SK-N-SH treated with all-trans-retinoic acid at 6 μM for 48 hours (cell line): ENCODE data around the gene RNF213.

Experiments used
- ATAC-seq: fragments of 200-7000 bp; cut with Tn5 transposase; 3 replicates; pipeline ENCODE4 v1.9.1; 2020; ENCODE audit warnings: mild to moderate bottlenecking, moderate library complexity
- ARNTL ChIP-seq: fragments of 450-650 bp; formaldehyde crosslinking; IDR thresholded peaks from 2 replicates; pipeline ENCODE4 v1.5.0; 2020; ENCODE audit warnings: low read depth, mild to moderate bottlenecking, moderate library complexity, borderline replicate concordance
- CREB5 ChIP-seq: fragments of 250-450 bp; sonication (Bioruptor Pico); IDR thresholded peaks from 2 replicates; pipeline ENCODE4 v1.5.1; 2020; ENCODE audit warnings: low read depth, mild to moderate bottlenecking, moderate library complexity
- CSDC2 ChIP-seq: fragments of 250-450 bp; sonication (Bioruptor Pico); IDR thresholded peaks from 2 replicates; pipeline ENCODE4 v1.5.0; 2020; ENCODE audit warnings: mild to moderate bottlenecking, moderate library complexity
- GLIS3 ChIP-seq: fragments of 250-450 bp; sonication (Bioruptor Pico); IDR thresholded peaks from 2 replicates; pipeline ENCODE4 v1.5.0; 2020; ENCODE audit warnings: mild to moderate bottlenecking, moderate library complexity
- ISL1 ChIP-seq: fragments of 250-450 bp; sonication (Bioruptor Pico); IDR thresholded peaks from 2 replicates; pipeline ENCODE4 v2.1.2; 2022; ENCODE audit warnings: mild to moderate bottlenecking, moderate library complexity
- OSR1 ChIP-seq: fragments of 250-450 bp; sonication (Bioruptor Pico); IDR thresholded peaks from 2 replicates; pipeline ENCODE4 v1.8.0; 2022; ENCODE audit warnings: moderate library complexity, mild to moderate bottlenecking, inconsistent platforms
- RARB ChIP-seq: fragments of 250-450 bp; sonication (Bioruptor Pico); IDR thresholded peaks from 2 replicates; pipeline ENCODE4 v1.8.0; 2021; ENCODE audit warnings: mild to moderate bottlenecking, moderate library complexity
- SNAI2 ChIP-seq: fragments of 250-450 bp; sonication (Bioruptor Pico); IDR thresholded peaks from 2 replicates; pipeline ENCODE4 v1.5.0; 2020; ENCODE audit warnings: mild to moderate bottlenecking, moderate library complexity
- TCF4 ChIP-seq: fragments of 250-450 bp; sonication (Bioruptor Pico); IDR thresholded peaks from 2 replicates; pipeline ENCODE4 v1.8.0; 2021; ENCODE audit warnings: mild to moderate bottlenecking, moderate library complexity, borderline replicate concordance
- TOX ChIP-seq: fragments of 250-450 bp; sonication (Bioruptor Pico); IDR thresholded peaks from 2 replicates; pipeline ENCODE4 v1.8.0; 2021; ENCODE audit warnings: mild to moderate bottlenecking, moderate library complexity, borderline replicate concordance
- ZC3H10 ChIP-seq: fragments of 250-450 bp; sonication (Bioruptor Pico); IDR thresholded peaks from 2 replicates; pipeline ENCODE4 v1.5.1; 2021; ENCODE audit warnings: mild to moderate bottlenecking, moderate library complexity
- ZFP3 ChIP-seq: fragments of 250-450 bp; sonication (Bioruptor Pico); IDR thresholded peaks from 2 replicates; pipeline ENCODE4 v1.5.0; 2020; ENCODE audit warnings: mild to moderate bottlenecking, moderate library complexity
- ZFP30 ChIP-seq: fragments of 450-650 bp; formaldehyde crosslinking; IDR thresholded peaks from 2 replicates; pipeline ENCODE4 v1.5.0; 2022; ENCODE audit warnings: mild to moderate bottlenecking, moderate library complexity
- ZNF565 ChIP-seq: fragments of 450-650 bp; formaldehyde crosslinking; conservative IDR thresholded peaks from 2 replicates; pipeline ENCODE4 v1.5.0; 2020; ENCODE audit warnings: low read depth, mild to moderate bottlenecking, moderate library complexity
- ZNF70 ChIP-seq: fragments of 450-650 bp; formaldehyde crosslinking; IDR thresholded peaks from 2 replicates; pipeline ENCODE4 v1.5.0; 2020; ENCODE audit warnings: mild to moderate bottlenecking, moderate library complexity
- ZNF8 ChIP-seq: fragments of 450-650 bp; formaldehyde crosslinking; IDR thresholded peaks from 2 replicates; pipeline ENCODE4 v1.5.0; 2020; ENCODE audit warnings: mild to moderate bottlenecking, moderate library complexity
- TF ChIP-seq, protein P1 (sequence below): fragments of 250-450 bp; sonication (Bioruptor Pico); IDR thresholded peaks from 2 replicates; pipeline ENCODE4 v1.8.0; 2020; ENCODE audit warnings: mild to moderate bottlenecking, moderate library complexity, borderline replicate concordance
- TF ChIP-seq, protein P2 (sequence below): fragments of 250-450 bp; sonication (Bioruptor Pico); IDR thresholded peaks from 2 replicates; pipeline ENCODE4 v1.8.0; 2021; ENCODE audit warnings: low read depth, mild to moderate bottlenecking, moderate library complexity, borderline replicate concordance
- TF ChIP-seq, protein P3 (sequence below): fragments of 250-450 bp; sonication (Bioruptor Pico); IDR thresholded peaks from 2 replicates; pipeline ENCODE4 v1.5.1; 2021; ENCODE audit warnings: mild to moderate bottlenecking, moderate library complexity
- TF ChIP-seq, protein P4 (sequence below): fragments of 250-450 bp; sonication (Bioruptor Pico); IDR thresholded peaks from 2 replicates; pipeline ENCODE4 v1.5.0; 2020; ENCODE audit warnings: mild to moderate bottlenecking, moderate library complexity

The RNF213 gene

DNA sequence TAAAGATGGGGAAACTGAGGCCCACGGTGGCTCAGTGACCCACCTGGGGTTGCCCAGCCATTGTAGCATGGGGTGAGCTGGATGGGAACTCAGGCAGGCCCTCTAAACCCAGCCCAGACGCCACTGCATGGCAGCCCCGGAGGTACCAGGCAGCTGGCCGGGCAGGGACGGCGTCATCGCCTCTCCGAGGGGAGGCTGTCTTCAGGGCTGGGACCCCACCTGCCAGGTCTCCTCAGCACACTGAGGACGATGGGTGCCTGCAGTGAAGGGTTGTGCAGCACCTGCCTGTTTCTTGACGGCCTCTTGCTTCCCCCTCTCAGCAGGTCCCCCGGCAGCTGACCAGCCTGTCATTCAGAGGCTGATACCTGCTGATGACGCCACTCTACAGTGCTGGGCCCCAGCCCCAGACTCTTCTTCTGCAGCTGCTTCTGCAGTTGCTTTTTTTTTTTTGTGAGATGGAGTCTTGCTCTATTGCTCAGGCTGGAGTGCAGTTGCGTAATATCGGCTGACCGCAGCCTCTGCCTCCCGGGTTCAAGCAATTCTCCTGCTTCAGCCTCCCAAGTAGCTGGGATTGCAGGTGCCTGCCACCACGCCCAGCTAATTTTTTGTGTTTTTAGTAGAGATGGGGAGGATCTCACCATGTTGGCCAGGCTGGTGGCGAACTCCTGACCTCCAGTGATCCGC, 24.7 kb downstream of the RNF213 start:
- TF ChIP-seq TCF4 (CRISPR knock-in tag), result no peak
- no peak for TF ChIP-seq ARNTL (CRISPR knock-in tag)
- TF ChIP-seq ISL1, result no peak
- no peak for TF ChIP-seq RARB (CRISPR knock-in tag)
- no peak for ATAC-seq

- TF ChIP-seq ZNF8 (CRISPR knock-in tag) (no peak), CREB5 (no peak), CSDC2 (CRISPR knock-in tag) (no peak), TCF4 (CRISPR knock-in tag) (no peak), ZNF565 (CRISPR knock-in tag) (no peak), ZFP3 (no peak), RARB (CRISPR knock-in tag) (no peak), ZNF70 (no peak), TOX (CRISPR knock-in tag) (no peak), GLIS3 (CRISPR knock-in tag) (no peak), ZFP30 (no peak), SNAI2 (no peak), ZC3H10 (CRISPR knock-in tag) (no peak)
- TF ChIP-seq, protein P1, sequence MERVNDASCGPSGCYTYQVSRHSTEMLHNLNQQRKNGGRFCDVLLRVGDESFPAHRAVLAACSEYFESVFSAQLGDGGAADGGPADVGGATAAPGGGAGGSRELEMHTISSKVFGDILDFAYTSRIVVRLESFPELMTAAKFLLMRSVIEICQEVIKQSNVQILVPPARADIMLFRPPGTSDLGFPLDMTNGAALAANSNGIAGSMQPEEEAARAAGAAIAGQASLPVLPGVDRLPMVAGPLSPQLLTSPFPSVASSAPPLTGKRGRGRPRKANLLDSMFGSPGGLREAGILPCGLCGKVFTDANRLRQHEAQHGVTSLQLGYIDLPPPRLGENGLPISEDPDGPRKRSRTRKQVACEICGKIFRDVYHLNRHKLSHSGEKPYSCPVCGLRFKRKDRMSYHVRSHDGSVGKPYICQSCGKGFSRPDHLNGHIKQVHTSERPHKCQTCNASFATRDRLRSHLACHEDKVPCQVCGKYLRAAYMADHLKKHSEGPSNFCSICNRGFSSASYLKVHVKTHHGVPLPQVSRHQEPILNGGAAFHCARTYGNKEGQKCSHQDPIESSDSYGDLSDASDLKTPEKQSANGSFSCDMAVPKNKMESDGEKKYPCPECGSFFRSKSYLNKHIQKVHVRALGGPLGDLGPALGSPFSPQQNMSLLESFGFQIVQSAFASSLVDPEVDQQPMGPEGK (CRISPR knock-in tag), result no peak
- TF ChIP-seq, protein P2, sequence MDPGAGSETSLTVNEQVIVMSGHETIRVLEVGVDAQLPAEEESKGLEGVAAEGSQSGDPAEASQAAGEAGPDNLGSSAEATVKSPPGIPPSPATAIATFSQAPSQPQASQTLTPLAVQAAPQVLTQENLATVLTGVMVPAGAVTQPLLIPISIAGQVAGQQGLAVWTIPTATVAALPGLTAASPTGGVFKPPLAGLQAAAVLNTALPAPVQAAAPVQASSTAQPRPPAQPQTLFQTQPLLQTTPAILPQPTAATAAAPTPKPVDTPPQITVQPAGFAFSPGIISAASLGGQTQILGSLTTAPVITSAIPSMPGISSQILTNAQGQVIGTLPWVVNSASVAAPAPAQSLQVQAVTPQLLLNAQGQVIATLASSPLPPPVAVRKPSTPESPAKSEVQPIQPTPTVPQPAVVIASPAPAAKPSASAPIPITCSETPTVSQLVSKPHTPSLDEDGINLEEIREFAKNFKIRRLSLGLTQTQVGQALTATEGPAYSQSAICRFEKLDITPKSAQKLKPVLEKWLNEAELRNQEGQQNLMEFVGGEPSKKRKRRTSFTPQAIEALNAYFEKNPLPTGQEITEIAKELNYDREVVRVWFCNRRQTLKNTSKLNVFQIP, result no peak
- TF ChIP-seq, protein P3, sequence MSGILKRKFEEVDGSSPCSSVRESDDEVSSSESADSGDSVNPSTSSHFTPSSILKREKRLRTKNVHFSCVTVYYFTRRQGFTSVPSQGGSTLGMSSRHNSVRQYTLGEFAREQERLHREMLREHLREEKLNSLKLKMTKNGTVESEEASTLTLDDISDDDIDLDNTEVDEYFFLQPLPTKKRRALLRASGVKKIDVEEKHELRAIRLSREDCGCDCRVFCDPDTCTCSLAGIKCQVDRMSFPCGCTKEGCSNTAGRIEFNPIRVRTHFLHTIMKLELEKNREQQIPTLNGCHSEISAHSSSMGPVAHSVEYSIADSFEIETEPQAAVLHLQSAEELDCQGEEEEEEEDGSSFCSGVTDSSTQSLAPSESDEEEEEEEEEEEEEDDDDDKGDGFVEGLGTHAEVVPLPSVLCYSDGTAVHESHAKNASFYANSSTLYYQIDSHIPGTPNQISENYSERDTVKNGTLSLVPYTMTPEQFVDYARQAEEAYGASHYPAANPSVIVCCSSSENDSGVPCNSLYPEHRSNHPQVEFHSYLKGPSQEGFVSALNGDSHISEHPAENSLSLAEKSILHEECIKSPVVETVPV, result no peak
- TF ChIP-seq, protein P4, sequence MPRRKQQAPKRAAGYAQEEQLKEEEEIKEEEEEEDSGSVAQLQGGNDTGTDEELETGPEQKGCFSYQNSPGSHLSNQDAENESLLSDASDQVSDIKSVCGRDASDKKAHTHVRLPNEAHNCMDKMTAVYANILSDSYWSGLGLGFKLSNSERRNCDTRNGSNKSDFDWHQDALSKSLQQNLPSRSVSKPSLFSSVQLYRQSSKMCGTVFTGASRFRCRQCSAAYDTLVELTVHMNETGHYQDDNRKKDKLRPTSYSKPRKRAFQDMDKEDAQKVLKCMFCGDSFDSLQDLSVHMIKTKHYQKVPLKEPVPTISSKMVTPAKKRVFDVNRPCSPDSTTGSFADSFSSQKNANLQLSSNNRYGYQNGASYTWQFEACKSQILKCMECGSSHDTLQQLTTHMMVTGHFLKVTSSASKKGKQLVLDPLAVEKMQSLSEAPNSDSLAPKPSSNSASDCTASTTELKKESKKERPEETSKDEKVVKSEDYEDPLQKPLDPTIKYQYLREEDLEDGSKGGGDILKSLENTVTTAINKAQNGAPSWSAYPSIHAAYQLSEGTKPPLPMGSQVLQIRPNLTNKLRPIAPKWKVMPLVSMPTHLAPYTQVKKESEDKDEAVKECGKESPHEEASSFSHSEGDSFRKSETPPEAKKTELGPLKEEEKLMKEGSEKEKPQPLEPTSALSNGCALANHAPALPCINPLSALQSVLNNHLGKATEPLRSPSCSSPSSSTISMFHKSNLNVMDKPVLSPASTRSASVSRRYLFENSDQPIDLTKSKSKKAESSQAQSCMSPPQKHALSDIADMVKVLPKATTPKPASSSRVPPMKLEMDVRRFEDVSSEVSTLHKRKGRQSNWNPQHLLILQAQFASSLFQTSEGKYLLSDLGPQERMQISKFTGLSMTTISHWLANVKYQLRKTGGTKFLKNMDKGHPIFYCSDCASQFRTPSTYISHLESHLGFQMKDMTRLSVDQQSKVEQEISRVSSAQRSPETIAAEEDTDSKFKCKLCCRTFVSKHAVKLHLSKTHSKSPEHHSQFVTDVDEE (CRISPR knock-in tag), result no peak
- no peak for ATAC-seq
Measured at GRCh38 chr17:80286638-80286960, 25.9 kb downstream of the RNF213 start.

- no peak for ATAC-seq
- TF ChIP-seq CREB5 (no peak), CSDC2 (CRISPR knock-in tag) (no peak), OSR1 (CRISPR knock-in tag) (no peak)
- TF ChIP-seq, protein P1 (CRISPR knock-in tag), result no peak
Measured at GRCh38 chr17:80287038-80287437, 26.4 kb downstream of the RNF213 start.
